ENCODE data around the gene ABCD2.

Gene ABCD2

DNA sequence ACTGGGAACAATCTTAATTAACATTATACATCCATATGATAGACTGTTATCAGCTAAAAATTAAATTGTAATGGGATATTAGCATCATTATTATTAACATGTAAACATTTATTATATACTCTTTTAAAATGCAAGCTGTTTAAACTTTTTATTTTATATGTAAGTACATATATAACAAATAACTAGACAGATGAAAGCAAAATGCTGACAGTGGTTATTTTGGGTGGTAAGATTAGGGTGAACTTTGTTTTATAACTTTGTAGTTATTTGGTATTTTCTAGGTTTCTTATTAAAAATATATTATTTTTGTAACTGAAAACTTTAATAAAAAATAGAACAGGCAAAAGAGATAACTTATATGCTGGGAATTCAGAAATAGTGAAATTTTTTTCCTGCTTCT lies 114.0 kb downstream of the ABCD2 start:
- H3K27me3 ChIP-seq, result no peaks in the 10 kb centered on the region
- H3K9me3 ChIP-seq, result no peaks in the 10 kb centered on the region
- no peak overlapping the region for H3K4me3 ChIP-seq (ENCODE audit: low read depth, low read length)
- no peak for DNase-seq
- H3K36me3 ChIP-seq, result no peaks in the 10 kb centered on the region
- H3K4me1 ChIP-seq, result no peaks in the 10 kb centered on the region
- no peak for TF ChIP-seq CTCF (IDR thresholded peaks at IDR 0.05; ENCODE audit: low read depth, low read length)

DNA sequence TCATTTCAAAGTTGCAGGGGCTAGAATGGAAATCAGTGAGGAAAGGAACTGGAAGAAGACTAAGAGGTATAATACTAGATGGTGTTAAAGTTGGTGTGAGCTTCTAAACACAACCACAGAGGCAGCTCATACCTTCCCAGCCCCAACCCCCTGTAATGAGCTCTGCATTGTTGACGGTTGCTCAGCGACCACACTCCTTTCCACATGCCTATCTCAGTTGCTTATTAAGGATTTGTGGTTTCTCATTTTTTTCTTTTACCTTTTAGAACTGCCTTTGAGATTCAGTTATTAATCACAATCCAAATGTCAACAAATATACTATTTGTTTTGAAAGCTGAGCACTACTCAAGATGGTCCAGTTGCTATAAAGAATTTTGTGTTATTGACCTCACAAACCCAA lies 114.6 kb downstream of the ABCD2 start:
- no peak for TF ChIP-seq CTCF (IDR thresholded peaks at IDR 0.05; ENCODE audit: low read depth, low read length)
- H3K36me3 ChIP-seq, result no peaks in the 10 kb centered on the region
- no peaks in the 10 kb centered on the region for H3K9me3 ChIP-seq
- H3K4me1 ChIP-seq, result no peaks in the 10 kb centered on the region
- H3K27me3 ChIP-seq, result no peaks in the 10 kb centered on the region
- H3K4me3 ChIP-seq (ENCODE audit: low read depth, low read length), result no peak overlapping the region
- no peak for DNase-seq

GRCh38 chr12:39503439-39503838 lies 116.2 kb downstream of the ABCD2 start:
- H3K4me1 ChIP-seq, result no peaks in the 10 kb centered on the region
- H3K27me3 ChIP-seq, result no peaks in the 10 kb centered on the region
- H3K36me3 ChIP-seq, result no peaks in the 10 kb centered on the region
- DNase-seq, result no peak
- no peak overlapping the region for H3K4me3 ChIP-seq (ENCODE audit: low read depth, low read length)
- TF ChIP-seq CTCF (IDR thresholded peaks at IDR 0.05; ENCODE audit: low read depth, low read length), result no peak
- H3K9me3 ChIP-seq, result no peaks in the 10 kb centered on the region

DNA sequence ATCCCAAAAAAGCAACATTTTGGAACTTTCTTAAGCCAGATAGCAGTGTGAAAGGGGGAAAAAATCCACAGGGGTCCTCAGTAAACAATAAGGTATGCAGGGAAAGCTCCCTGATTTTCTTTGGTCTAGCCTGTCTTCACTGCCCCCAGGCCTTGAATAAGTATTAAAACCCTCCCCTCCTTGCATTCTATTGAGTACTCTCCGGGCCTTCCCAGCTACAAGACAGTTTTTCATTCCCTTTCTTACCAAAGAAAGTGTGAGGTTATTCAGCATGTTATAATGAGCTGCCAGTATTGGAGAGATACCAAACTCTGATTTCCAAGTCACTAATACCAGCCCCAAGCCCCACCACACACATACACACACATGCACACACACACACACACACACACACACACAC lies 116.9 kb downstream of the ABCD2 start:
- no peaks in the 10 kb centered on the region for H3K4me1 ChIP-seq
- no peak overlapping the region for H3K4me3 ChIP-seq (ENCODE audit: low read depth, low read length)
- no peak for DNase-seq
- H3K27me3 ChIP-seq, result no peaks in the 10 kb centered on the region
- H3K9me3 ChIP-seq, result no peaks in the 10 kb centered on the region
- H3K36me3 ChIP-seq, result no peaks in the 10 kb centered on the region
- TF ChIP-seq CTCF (IDR thresholded peaks at IDR 0.05; ENCODE audit: low read depth, low read length), result no peak

All from BE2C (cell line).